Camera-type eye (tissue), 1 donor: ENCODE data around the gene TSGA10IP. TPM values are rescaled to one million over a fixed set of nuclear protein-coding genes. Genes with fewer than 3 reads are reported as not detected.

Experiments used
- total RNA-seq: library from RNA; depleted of rRNA; stranded (reverse); fragments of >200 nt; gene quantifications from one replicate; pipeline ENCODE4 v1.2.3, GENCODE V29; 2014

Gene TSGA10IP
- not detected for total RNA-seq

DNA sequence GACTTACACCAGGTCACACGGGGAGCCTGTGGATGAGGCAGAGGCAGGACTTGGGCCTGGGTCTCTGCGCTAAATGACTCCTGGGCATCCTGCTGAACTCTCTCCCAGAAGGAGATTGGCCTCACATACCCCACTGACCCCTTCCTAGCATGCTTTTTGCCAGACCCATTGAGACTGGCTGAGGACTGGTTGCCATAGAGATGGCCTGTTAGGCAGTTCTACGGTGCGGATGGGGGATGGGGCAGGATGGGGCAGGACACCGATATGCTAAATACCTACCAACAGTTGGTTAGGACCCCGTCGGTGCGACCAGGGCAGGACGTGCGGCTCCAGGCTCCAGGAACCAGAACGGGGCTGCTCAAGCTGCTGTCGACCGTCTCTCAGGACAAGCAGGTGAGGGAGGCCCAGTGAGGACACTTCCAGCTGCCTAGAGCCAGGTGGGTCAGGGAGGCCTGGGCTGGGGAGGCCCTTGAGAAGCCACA, at the start of gene TSGA10IP:
TSS of gene TSGA10IP (plus strand) at position 51 of the 482 bp plus-strand sequence. CDS start at position 247, 196 bp downstream.

DNA sequence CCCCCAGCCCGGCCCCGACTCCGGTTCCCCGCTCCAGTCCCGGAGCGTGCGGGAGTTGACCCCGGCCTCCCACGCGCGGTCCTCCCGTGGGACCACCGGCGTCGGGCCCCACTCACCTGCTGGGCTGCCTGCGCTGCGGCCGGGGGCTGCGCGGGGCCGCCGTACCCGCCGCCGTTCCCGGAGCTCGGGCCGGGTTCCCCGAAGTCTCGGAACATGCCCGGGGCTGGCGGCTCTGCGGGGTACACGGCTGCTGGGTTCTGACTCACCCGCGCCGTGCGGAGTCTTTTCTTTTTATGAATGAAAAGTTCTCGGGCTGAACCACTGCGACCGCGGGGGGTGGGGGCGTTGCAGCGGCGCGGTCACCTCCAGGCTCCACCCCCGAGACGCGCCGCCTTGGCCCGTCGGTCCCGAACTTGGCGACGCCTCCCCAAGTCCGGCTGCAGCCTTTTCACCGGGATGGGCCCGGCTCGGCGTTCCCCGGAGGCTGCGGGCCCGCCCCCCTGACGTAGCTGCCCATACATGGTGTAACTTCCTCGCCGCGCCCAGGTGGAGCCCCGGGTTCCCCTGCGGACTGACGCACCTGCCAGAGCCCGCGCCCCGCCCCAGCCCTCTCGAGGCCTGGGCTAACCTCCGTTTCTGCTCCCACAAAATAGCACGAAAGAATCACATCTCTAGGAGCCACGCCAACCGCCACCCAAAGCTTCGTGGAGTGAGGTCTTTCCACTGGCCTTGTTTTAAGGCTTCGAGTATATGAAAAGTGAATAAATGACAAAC, 45.0 kb upstream of the TSGA10IP start, which contains the start of gene FOSL1:
TSS of gene FOSL1 (minus strand) at position 264 of the 774 bp plus-strand sequence. CDS start at position 215, 49 bp downstream.

DNA sequence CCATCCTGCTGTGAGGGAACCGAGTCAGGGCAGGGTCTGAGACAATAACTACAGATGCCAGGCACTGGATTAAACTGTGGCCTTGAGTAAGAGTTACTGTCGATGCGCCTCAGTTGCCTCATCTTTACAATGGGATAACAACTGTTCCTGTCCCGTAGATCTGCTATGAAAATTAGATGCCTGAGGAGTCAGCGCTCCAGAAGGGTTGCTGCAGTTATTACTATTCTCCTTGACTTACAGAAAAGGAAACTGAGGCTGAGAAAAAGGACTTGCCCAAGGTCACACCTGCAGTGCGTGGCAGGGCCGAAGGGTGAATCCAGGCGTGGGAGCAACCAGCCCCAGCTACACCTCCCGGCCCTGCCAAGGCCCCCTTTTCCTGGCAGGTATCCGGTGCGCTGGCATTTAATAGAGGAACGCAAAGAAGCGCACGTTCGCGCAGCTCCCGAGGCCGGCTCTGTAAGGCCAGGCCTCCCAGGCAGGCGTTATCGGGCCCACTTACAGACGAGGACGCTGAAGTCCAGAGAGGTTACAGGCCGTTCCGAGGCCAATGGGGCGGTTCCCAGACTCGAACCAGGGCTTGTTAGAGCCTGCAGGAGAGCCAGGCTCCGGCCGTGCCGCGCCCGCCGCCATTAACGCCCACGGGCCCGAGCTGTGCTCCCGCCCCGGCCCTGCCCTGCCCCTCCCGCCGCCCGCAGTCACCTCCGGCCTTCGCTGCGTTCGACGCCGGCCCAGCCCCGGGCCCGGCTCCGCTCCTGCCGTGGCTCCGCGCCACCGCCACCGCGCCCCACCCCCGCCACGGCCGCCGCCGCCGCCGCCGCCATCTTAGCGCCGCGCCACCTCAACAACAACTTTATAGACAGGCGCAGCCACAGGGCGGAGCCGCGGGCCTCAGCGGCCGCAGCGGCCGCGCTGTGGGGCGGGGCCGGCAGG, 26.8 kb upstream of the TSGA10IP start, which contains the start of gene C11orf68:
TSS of gene C11orf68 (minus strand) at position 852 of the 930 bp plus-strand sequence. CDS start at position 821, 31 bp downstream.

DNA sequence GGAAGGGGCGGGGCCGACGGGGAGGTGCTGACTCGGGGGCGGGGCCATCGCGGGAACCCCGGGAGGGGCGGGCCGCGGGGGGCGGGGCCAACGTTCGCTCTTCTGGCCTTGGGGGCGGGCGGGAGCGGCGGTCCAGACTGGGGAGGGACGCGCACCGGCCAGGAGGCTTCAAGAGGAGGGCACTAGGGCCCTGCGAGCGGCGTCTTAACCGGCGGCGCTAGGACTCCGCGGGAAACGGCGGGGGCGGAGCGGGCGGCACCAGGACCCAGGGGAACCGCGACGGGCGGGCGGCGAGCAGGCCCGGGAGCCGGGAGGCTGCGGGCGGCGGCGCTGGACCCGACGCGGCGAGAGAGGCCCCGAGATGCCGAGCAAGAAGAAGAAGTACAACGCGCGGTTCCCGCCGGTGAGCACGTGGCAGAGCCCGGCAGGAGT, 26.1 kb upstream of the TSGA10IP start, which contains the start of gene DRAP1:
TSS of gene DRAP1 (plus strand) at position 286 of the 432 bp plus-strand sequence. CDS start at position 362, 76 bp downstream.

DNA sequence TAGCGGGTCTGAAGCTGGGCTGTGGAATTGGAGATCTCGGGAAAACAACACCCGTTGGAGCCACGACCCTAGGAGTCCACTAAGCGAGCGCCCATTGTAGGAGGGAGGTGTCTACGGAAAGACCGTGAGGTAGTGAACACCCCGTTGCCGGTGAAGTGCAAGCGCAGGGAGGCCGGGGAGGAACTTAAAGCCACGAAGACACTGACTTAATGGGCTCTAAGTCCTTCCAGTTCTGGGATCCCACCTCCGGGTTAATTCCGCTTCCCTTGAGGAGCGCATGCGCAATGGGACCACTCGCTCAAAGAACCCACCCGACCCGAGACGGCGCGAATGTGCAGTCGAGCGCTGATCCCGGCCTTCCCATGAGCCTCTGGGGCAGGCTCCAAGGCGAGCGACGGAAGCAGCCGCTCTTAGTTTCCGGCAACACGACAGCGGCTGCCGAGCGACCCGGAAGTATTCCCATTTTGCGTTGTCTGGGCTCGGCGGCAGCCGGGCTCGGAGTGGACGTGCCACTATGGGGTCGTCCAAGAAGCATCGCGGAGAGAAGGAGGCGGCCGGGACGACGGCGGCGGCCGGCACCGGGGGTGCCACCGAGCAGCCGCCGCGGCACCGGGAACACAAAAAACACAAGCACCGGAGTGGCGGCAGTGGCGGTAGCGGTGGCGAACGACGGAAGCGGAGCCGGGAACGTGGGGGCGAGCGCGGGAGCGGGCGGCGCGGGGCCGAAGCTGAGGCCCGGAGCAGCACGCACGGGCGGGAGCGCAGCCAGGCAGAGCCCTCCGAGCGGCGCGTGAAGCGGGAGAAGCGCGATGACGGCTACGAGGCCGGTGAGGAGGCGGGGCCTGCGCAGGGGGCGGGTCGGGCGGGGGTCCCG, 16.2 kb downstream of the TSGA10IP start, which contains the start of gene SART1:
TSS of gene SART1 (plus strand) at position 468 of the 874 bp plus-strand sequence. CDS start at position 515, 47 bp downstream.

DNA sequence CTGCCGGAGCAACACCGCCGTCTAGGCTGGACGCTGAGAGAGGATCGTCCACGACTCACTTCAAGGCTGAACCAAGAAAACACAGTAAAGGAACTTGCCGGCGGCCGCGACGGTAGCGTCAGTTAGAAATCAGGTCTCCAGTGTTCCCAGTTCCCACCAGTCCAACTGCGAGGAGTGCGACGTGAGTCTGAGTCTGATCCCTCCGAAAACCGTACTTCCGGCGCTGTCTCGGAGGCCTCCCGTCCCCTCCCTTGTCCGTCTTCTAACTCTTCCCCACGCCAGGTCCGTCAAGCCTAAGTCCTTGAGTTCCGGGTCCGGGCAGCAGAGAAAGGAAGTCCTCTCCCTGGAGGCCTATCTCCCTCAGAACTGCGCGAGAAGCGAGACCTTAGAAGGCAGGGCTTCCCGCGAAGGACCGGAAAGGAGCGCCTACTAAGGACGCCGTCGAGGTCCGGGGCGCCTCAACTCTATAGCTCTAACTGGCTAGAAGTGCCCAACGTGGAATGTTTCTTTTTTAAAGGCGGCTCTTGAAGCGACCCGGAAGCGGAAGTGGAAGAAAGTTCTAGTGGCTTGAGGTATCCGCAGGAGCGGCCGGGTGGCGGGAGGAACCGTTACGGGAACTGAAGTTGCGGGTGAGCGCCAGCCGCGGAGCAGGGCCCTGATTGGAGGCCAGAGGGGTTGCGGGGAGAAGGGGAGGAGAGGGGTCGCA, 56.8 kb downstream of the TSGA10IP start, which contains the start of the genes BANF1 and EIF1AD:
TSS of gene BANF1 (plus strand) at position 562 of the 706 bp plus-strand sequence. CDS start 748 bp downstream, outside the sequence.
TSS of gene EIF1AD (minus strand) at position 216 of the 706 bp plus-strand sequence. CDS start 1,768 bp downstream, outside the sequence.

Other genes with a start within 250 kb of the TSGA10IP start
- 58.7 TPM for gene KAT5, start 233.2 kb upstream of the TSGA10IP start, total RNA-seq
- 38.4 TPM for gene RNASEH2C, start 224.7 kb upstream of the TSGA10IP start, total RNA-seq
- 8.6 TPM for gene AP5B1, start 164.5 kb upstream of the TSGA10IP start, total RNA-seq
- gene OVOL1, start 158.4 kb upstream of the TSGA10IP start, total RNA-seq: 0.49 TPM
- 3.1 TPM for gene SNX32, start 111.5 kb upstream of the TSGA10IP start, total RNA-seq
- gene CFL1, start 87.3 kb upstream of the TSGA10IP start, total RNA-seq: 451 TPM
- gene MUS81, start 85.0 kb upstream of the TSGA10IP start, total RNA-seq: 42.3 TPM
- 65.5 TPM for gene EFEMP2, start 72.7 kb upstream of the TSGA10IP start, total RNA-seq
- 0.77 TPM for gene CTSW, start 65.6 kb upstream of the TSGA10IP start, total RNA-seq
- gene FIBP, start 57.0 kb upstream of the TSGA10IP start, total RNA-seq: 67.0 TPM
- gene CCDC85B, start 54.8 kb upstream of the TSGA10IP start, total RNA-seq: 21.2 TPM
- gene FOSL1, start 45.1 kb upstream of the TSGA10IP start, total RNA-seq: not detected
- gene C11orf68, start 26.4 kb upstream of the TSGA10IP start, total RNA-seq: 19.1 TPM
- 54.6 TPM for gene DRAP1, start 26.1 kb upstream of the TSGA10IP start, total RNA-seq
- 55.1 TPM for gene SART1, start 16.3 kb downstream of the TSGA10IP start, total RNA-seq
- 34.6 TPM for gene EIF1AD, start 56.7 kb downstream of the TSGA10IP start, total RNA-seq
- gene BANF1, start 57.0 kb downstream of the TSGA10IP start, total RNA-seq: 17.2 TPM
- not detected for gene CST6, start 66.5 kb downstream of the TSGA10IP start, total RNA-seq
- gene CATSPER1, start 81.0 kb downstream of the TSGA10IP start, total RNA-seq: not detected
- 8.4 TPM for gene GAL3ST3, start 103.7 kb downstream of the TSGA10IP start, total RNA-seq
- 125 TPM for gene SF3B2, start 106.9 kb downstream of the TSGA10IP start, total RNA-seq
- gene PACS1, start 124.8 kb downstream of the TSGA10IP start, total RNA-seq: 49.3 TPM